Measurements from ENCODE around the gene GRIP2. TPM values are rescaled to one million over a fixed set of nuclear protein-coding genes. Genes with fewer than 3 reads are reported as not detected.

The GRIP2 gene
- total RNA-seq, 1 donor, result 1.4 TPM

DNA sequence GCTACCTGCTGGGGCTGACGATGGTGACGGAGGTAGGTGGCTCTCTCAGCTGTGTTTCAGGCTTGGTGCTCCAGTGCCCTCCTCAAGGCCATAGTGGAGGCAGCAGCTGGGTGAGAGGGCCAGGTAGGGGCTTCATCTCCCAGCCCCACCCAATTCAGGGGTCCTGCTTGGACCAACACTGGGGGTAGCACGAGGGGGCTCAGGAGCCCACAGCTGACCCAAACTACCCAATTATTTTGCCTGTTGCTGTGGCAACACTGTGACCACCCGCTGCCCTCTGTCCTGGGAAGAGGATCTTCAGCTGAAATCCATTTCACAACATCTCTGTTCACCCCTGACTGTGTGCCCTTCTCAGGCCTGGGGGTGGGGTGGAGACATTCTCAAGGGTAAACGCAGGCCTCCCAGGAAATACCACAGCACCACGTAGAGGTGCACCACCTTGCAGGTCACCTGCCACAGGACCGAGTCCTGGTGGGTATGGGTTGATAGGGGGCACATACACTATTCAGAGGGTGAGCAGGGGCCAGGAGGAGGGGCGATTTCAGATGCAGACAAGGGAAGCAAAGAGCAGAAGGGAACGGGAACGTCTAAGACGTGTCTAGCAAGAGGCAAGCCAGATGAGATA, 62.7 kb downstream of the GRIP2 start:
- Histone ChIP-seq H3K27me3 (ENCODE audit: insufficient read depth, low read length) (no peaks in the 10 kb centered on the region), H3K79me2 (ENCODE audit: insufficient read depth, low read length) (no peaks in the 10 kb centered on the region), H3K27ac (ENCODE audit: low read depth, low read length) (no peak overlapping the region), H3K9me3 (ENCODE audit: low read depth, low read length) (no peaks in the 10 kb centered on the region), H4K20me1 (ENCODE audit: insufficient read depth, low read length) (no peaks in the 10 kb centered on the region), H3K4me3 (ENCODE audit: insufficient read depth, low read length) (no peak overlapping the region), H2AFZ (ENCODE audit: low read length) (no peak overlapping the region), H3K4me2 (ENCODE audit: insufficient read depth, low read length) (no peak overlapping the region), H3K4me1 (ENCODE audit: insufficient read depth, low read length) (peaks cover 17% of the 10 kb centered on the region), H3K36me3 (ENCODE audit: insufficient read depth, low read length) (peaks cover 92% of the 10 kb centered on the region)
- no peak for TF ChIP-seq CTCF (IDR thresholded peaks at IDR 0.05; ENCODE audit: extremely low read depth, low read depth, low read length)
- DNase-seq (ENCODE audit: insufficient read length, low spot score, missing footprints), result peak; percentile 35

DNA sequence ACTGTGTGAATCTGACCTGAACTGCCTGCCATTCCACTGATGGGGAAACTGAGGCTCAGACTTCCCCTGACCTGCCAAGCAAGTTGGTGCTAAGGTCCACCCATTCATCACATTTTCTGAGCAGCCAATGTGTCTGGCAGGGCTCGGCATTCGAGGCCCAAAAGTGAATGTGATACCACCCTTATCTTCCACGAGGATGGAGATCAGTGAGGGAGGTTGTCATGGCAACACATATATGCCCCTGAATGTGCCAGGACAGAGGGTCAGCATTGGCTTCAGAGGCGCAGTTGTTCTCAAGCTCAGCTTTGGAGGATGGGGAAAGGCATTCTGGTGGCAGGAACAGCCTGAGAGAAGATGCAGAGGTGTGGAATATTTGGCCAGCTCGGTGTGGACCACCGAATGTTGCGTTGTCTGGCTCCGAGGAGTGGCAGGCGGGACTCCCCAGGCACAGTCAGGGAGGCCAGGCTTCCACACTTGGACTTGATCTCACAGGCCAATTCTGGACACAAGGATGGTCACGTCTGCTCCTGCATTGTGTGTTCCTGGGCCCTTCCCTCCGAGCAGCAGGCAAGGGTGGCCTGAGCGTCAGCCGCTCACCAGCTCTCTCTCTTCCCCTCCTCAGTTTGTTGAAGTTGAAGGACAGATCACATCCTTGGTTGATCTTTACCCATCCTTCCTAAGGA, 63.4 kb downstream of the GRIP2 start:
- Histone ChIP-seq H4K20me1 (ENCODE audit: insufficient read depth, low read length) (no peaks in the 10 kb centered on the region), H3K4me2 (ENCODE audit: insufficient read depth, low read length) (no peak overlapping the region), H3K36me3 (ENCODE audit: insufficient read depth, low read length) (peaks cover 92% of the 10 kb centered on the region), H3K4me3 (ENCODE audit: insufficient read depth, low read length) (no peak overlapping the region), H3K27ac (ENCODE audit: low read depth, low read length) (no peak overlapping the region), H3K79me2 (ENCODE audit: insufficient read depth, low read length) (no peaks in the 10 kb centered on the region), H3K9me3 (ENCODE audit: low read depth, low read length) (no peaks in the 10 kb centered on the region), H2AFZ (ENCODE audit: low read length) (no peak overlapping the region), H3K27me3 (ENCODE audit: insufficient read depth, low read length) (no peaks in the 10 kb centered on the region), H3K4me1 (ENCODE audit: insufficient read depth, low read length) (peaks cover 24% of the 10 kb centered on the region)
- no peak for DNase-seq (ENCODE audit: insufficient read length, low spot score, missing footprints)
- TF ChIP-seq CTCF (IDR thresholded peaks at IDR 0.05; ENCODE audit: extremely low read depth, low read depth, low read length), result no peak

GRCh38 chr3:14475621-14476020, 64.5 kb downstream of the GRIP2 start:
- Histone ChIP-seq H3K79me2 (ENCODE audit: insufficient read depth, low read length) (no peaks in the 10 kb centered on the region), H3K27me3 (ENCODE audit: insufficient read depth, low read length) (no peaks in the 10 kb centered on the region), H3K4me1 (ENCODE audit: insufficient read depth, low read length) (peaks cover 35% of the 10 kb centered on the region), H3K4me3 (ENCODE audit: insufficient read depth, low read length) (no peak overlapping the region), H3K27ac (ENCODE audit: low read depth, low read length) (no peak overlapping the region), H2AFZ (ENCODE audit: low read length) (no peak overlapping the region), H3K9me3 (ENCODE audit: low read depth, low read length) (no peaks in the 10 kb centered on the region), H3K36me3 (ENCODE audit: insufficient read depth, low read length) (peaks cover 83% of the 10 kb centered on the region), H3K4me2 (ENCODE audit: insufficient read depth, low read length) (no peak overlapping the region), H4K20me1 (ENCODE audit: insufficient read depth, low read length) (no peaks in the 10 kb centered on the region)
- TF ChIP-seq CTCF (IDR thresholded peaks at IDR 0.05; ENCODE audit: extremely low read depth, low read depth, low read length), result no peak
- DNase-seq (ENCODE audit: insufficient read length, low spot score, missing footprints), result peak; percentile 72

DNA sequence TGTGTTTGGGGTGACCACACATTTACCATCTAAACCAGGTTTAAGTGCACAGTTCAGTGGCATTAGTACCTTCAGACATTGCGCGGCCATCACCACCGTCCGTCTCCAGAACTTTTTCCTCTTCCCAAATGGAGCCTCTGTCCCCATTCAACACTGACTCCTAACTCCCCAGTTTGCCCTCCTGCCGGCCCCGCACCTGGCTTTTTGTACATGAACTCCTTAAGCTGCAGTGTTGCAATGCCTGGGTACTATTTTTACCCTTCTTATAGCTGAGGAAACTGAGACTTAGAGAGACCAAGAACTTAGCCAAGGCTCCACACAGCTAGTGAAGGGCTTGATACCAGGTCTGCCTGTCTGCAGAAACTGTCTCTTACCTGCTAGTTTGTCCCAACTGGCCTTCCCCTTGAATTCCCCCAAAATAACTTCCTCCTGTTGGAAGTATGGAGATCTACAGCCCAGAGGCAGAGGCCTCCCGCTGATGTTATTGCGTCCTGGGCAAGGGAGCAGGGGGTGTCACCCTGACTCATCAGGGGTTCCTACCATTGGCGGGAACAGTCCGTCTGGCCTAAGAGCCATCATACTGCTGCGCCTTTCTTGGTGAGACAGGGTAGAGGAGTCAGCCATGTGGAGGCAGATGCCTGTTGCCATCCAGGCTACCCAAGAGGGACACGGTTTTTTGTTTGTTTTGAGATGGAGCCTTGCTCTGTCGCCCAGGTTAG, 65.6 kb downstream of the GRIP2 start:
- Histone ChIP-seq H2AFZ (ENCODE audit: low read length) (no peak overlapping the region), H3K27ac (ENCODE audit: low read depth, low read length) (peak overlapping the region; percentile 19), H3K4me1 (ENCODE audit: insufficient read depth, low read length) (peaks cover 30% of the 10 kb centered on the region), H3K4me2 (ENCODE audit: insufficient read depth, low read length) (no peak overlapping the region), H3K79me2 (ENCODE audit: insufficient read depth, low read length) (no peaks in the 10 kb centered on the region), H3K4me3 (ENCODE audit: insufficient read depth, low read length) (no peak overlapping the region), H3K27me3 (ENCODE audit: insufficient read depth, low read length) (no peaks in the 10 kb centered on the region), H3K36me3 (ENCODE audit: insufficient read depth, low read length) (peaks cover 83% of the 10 kb centered on the region), H4K20me1 (ENCODE audit: insufficient read depth, low read length) (no peaks in the 10 kb centered on the region), H3K9me3 (ENCODE audit: low read depth, low read length) (no peaks in the 10 kb centered on the region)
- no peak for TF ChIP-seq CTCF (IDR thresholded peaks at IDR 0.05; ENCODE audit: extremely low read depth, low read depth, low read length)
- peak; percentile 10 for DNase-seq (ENCODE audit: insufficient read length, low spot score, missing footprints)

Measured in osteoblast (primary cell).